Measurements from ENCODE around the gene LARP1B. TPM values are rescaled to one million over a fixed set of nuclear protein-coding genes. Genes with fewer than 3 reads are reported as not detected.

LARP1B gene
- total and polyA plus RNA-seq, 7 experiments from 2014 or later, result 3.9 to 18.2 (median 10.2) TPM

DNA sequence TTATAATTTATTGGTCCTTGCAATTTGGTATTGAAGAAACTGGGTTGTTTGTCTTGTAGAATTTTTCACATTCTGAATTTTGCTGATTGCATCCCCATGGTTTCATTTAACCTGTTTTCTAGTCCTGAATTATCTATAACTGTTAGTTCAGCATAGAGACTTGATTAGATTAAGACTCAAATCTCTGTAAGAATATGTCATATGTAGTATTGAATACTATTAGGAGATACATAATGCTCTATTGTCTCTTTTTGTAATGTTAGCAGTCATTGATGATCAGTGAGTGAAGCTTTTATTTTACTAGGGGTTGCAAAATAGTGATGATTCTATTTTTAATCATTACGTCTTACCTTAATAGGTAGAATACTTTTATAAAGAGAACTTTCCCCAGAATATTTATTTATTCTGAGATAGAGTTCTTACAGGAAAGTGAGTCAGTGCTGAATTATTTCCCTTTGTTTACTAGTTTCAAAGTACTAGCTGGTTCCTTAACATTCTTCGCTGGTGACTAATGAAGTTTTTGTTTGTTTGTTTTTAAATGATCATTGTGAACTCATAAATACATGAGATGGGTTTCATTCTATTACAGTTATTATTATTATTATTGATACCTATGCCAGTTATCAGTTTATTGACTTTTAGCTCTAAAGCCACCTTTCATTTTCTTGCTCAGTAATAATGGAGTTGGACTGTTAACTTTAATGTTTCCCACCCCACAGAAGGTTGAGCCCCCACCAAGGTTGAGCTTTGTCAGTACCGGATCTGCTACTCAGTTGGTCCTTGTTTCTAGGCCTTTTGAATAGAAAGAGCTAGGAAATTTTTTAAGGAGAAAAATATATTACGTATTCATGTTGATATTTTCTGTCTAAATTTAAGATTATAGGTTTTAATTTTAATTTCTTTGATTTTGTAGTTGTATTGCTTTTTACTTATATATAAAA, 102.3 kb downstream of the LARP1B start:
- Histone ChIP-seq H3K27me3 (ENCODE audit: control insufficient read depth in 2 of 2, insufficient read depth in 2 of 2, low read length in 2 of 2) (no peaks in the 10 kb centered on the region), H3K4me1 (ENCODE audit: control insufficient read depth in 2 of 2, insufficient read depth in 2 of 2, low read length in 2 of 2) (no peaks in the 10 kb centered on the region), H3K4me3 (ENCODE audit: low read length) (no peak overlapping the region), H3K27ac (ENCODE audit: low read depth, low read length) (no peak overlapping the region), H3K36me3 (ENCODE audit: control insufficient read depth in 2 of 3, insufficient read depth in 3 of 3, low read length in 3 of 3) (no peaks in the 10 kb centered on the region), H3K9me3 (ENCODE audit: control insufficient read depth in 2 of 3, low read length in 3 of 3) (no peaks in the 10 kb centered on the region)
- Mint-ChIP-seq H3K27ac (no peak overlapping the region), H3K36me3 (no peaks in the 10 kb centered on the region), H3K9me3 (no peaks in the 10 kb centered on the region), H3K4me3 (no peak overlapping the region), H3K27me3 (no peaks in the 10 kb centered on the region), H3K4me1 (no peaks in the 10 kb centered on the region)
- intact Hi-C loops (cut with micrococcal nuclease), result loop anchor here in 1 of 2 donors (5.0 kb wide), 1 partner anchor 556 kb away; no protein-coding TSS in a partner anchor
- DNase-seq (no peak), ATAC-seq (no peak)
- ChIA-PET POLR2A (interaction anchor here (0.7 kb wide), 1 partner anchor 146 kb away, joined by 3 read pairs; no protein-coding TSS in a partner anchor), CTCF (no interaction called here)

DNA sequence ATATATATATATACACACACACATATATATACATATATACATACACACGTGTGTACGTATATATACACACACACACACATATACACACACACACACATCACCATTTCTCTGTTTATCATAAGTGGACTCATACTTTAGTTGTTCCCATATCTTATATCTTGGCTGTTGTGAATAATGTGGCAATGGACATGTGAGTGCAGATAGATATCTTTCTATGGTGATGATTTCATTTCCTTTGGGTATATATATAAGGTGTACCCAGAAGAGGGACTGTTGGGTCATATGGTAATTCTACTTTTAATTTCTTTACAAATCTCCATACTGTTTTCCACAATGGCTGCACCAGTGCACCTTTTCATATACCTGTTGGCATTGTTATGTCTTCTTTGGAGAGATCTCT, 105.9 kb downstream of the LARP1B start:
- no peaks in the 10 kb centered on the region for H3K4me1 Mint-ChIP-seq
- H3K36me3 ChIP-seq (ENCODE audit: control insufficient read depth in 2 of 3, insufficient read depth in 3 of 3, low read length in 3 of 3), result no peaks in the 10 kb centered on the region
- no peaks in the 10 kb centered on the region for H3K36me3 Mint-ChIP-seq
- H3K4me3 Mint-ChIP-seq, result no peak overlapping the region
- ChIA-PET POLR2A (no interaction called here), CTCF (no interaction called here)
- H3K27ac ChIP-seq (ENCODE audit: low read depth, low read length), result no peak overlapping the region
- H3K27me3 ChIP-seq (ENCODE audit: control insufficient read depth in 2 of 2, insufficient read depth in 2 of 2, low read length in 2 of 2), result no peaks in the 10 kb centered on the region
- H3K27ac Mint-ChIP-seq, result no peak overlapping the region
- no peaks in the 10 kb centered on the region for H3K4me1 ChIP-seq (ENCODE audit: control insufficient read depth in 2 of 2, insufficient read depth in 2 of 2, low read length in 2 of 2)
- DNase-seq, result no peak
- ATAC-seq, result no peak
- H3K9me3 ChIP-seq (ENCODE audit: control insufficient read depth in 2 of 3, low read length in 3 of 3), result no peaks in the 10 kb centered on the region
- H3K9me3 Mint-ChIP-seq, result no peaks in the 10 kb centered on the region
- H3K27me3 Mint-ChIP-seq, result no peaks in the 10 kb centered on the region
- intact Hi-C loops (cut with micrococcal nuclease), result no loop called here
- H3K4me3 ChIP-seq (ENCODE audit: low read length), result no peak overlapping the region

DNA sequence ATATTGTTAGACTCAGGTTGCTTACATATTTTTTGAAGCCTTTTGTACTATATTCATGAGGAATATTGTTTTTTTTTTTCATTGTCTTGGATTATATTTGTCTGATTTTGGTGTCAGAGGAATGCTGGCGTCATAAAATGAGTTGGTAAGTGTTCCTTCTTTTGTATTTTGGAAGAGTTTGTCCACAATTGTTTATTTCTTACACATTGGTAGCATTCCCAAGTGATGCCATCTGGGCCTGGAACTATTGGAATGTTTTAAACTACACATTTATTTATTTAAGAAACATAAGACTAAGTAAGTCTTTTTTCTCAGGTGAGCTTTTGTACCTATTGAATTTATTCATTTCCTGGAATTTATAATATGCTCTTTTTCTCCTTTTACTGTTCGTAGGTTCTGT, 107.6 kb downstream of the LARP1B start:
- H3K4me3 Mint-ChIP-seq, result no peak overlapping the region
- DNase-seq, result no peak
- ChIA-PET POLR2A (no interaction called here), CTCF (interaction anchor here (0.7 kb wide), 1 partner anchor 11 kb away, joined by 3 read pairs; no protein-coding TSS in a partner anchor)
- H3K4me1 Mint-ChIP-seq, result no peaks in the 10 kb centered on the region
- Histone ChIP-seq H3K4me3 (ENCODE audit: low read length) (no peak overlapping the region), H3K4me1 (ENCODE audit: control insufficient read depth in 2 of 2, insufficient read depth in 2 of 2, low read length in 2 of 2) (no peaks in the 10 kb centered on the region), H3K27me3 (ENCODE audit: control insufficient read depth in 2 of 2, insufficient read depth in 2 of 2, low read length in 2 of 2) (no peaks in the 10 kb centered on the region), H3K36me3 (ENCODE audit: control insufficient read depth in 2 of 3, insufficient read depth in 3 of 3, low read length in 3 of 3) (no peaks in the 10 kb centered on the region), H3K9me3 (ENCODE audit: control insufficient read depth in 2 of 3, low read length in 3 of 3) (no peaks in the 10 kb centered on the region), H3K27ac (ENCODE audit: low read depth, low read length) (no peak overlapping the region)
- intact Hi-C loops (cut with micrococcal nuclease), result no loop called here
- no peaks in the 10 kb centered on the region for H3K9me3 Mint-ChIP-seq
- no peaks in the 10 kb centered on the region for H3K27me3 Mint-ChIP-seq
- ATAC-seq, result no peak
- H3K27ac Mint-ChIP-seq, result no peak overlapping the region
- H3K36me3 Mint-ChIP-seq, result no peaks in the 10 kb centered on the region

DNA sequence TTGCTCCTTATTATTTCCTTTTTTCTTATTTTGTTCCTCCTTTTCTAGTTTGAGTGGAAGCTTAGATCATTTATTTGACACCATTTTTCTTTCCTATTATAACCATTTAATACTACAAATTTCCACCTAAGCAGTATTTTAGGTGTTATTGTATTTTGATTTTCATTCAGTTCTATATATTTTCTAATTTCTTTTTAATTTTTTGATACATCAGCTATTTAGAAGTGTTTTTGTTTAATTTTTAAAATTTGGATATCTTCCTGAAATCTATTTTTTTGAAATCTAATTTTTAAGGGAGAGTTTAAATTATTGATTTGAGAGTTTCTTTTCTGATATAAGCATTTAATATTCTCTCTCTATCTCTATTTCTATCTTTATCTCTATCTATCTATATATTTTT, 108.1 kb downstream of the LARP1B start:
- ATAC-seq (no peak), DNase-seq (no peak)
- Histone ChIP-seq H3K36me3 (ENCODE audit: control insufficient read depth in 2 of 3, insufficient read depth in 3 of 3, low read length in 3 of 3) (no peaks in the 10 kb centered on the region), H3K4me1 (ENCODE audit: control insufficient read depth in 2 of 2, insufficient read depth in 2 of 2, low read length in 2 of 2) (no peaks in the 10 kb centered on the region), H3K27ac (ENCODE audit: low read depth, low read length) (no peak overlapping the region), H3K27me3 (ENCODE audit: control insufficient read depth in 2 of 2, insufficient read depth in 2 of 2, low read length in 2 of 2) (no peaks in the 10 kb centered on the region), H3K9me3 (ENCODE audit: control insufficient read depth in 2 of 3, low read length in 3 of 3) (no peaks in the 10 kb centered on the region), H3K4me3 (ENCODE audit: low read length) (no peak overlapping the region)
- H3K9me3 Mint-ChIP-seq, result no peaks in the 10 kb centered on the region
- H3K27ac Mint-ChIP-seq, result no peak overlapping the region
- CTCF ChIA-PET, result no interaction called here
- POLR2A ChIA-PET, result no interaction called here
- no peaks in the 10 kb centered on the region for H3K27me3 Mint-ChIP-seq
- no peaks in the 10 kb centered on the region for H3K4me1 Mint-ChIP-seq
- intact Hi-C loops (cut with micrococcal nuclease), result no loop called here
- H3K4me3 Mint-ChIP-seq, result no peak overlapping the region
- H3K36me3 Mint-ChIP-seq, result no peaks in the 10 kb centered on the region

DNA sequence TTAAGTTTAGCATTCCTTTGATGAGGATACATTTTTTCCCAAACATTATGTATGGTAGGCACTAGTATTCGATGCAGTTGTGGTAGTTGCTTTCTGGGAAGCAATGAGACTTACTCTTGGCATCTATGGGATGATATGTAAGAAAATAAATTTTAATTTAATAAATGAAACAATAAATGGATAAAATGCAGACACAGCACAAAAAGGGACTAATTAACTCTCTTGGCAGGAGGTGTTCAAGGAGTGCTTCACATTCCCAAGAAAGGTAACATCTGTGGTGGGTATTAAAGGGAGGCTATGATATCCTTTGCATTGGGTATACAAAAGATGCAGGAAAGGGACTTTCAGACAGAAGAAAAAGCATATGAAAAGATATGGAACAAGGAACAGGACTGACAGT, 115.5 kb downstream of the LARP1B start:
- POLR2A ChIA-PET, result no interaction called here
- no peaks in the 10 kb centered on the region for H3K4me1 ChIP-seq (ENCODE audit: control insufficient read depth in 2 of 2, insufficient read depth in 2 of 2, low read length in 2 of 2)
- Mint-ChIP-seq H3K4me3 (no peak overlapping the region), H3K27ac (no peak overlapping the region), H3K36me3 (peaks cover 0 to 4% (median 0%) of the 10 kb centered on the region in 5 donors), H3K9me3 (no peaks in the 10 kb centered on the region), H3K4me1 (peaks cover 0 to 6% (median 0%) of the 10 kb centered on the region in 7 donors), H3K27me3 (no peaks in the 10 kb centered on the region)
- DNase-seq (no peak), ATAC-seq (no peak)
- H3K9me3 ChIP-seq (ENCODE audit: control insufficient read depth in 2 of 3, low read length in 3 of 3), result no peaks in the 10 kb centered on the region
- H3K4me3 ChIP-seq (ENCODE audit: low read length), result no peak overlapping the region
- H3K27me3 ChIP-seq (ENCODE audit: control insufficient read depth in 2 of 2, insufficient read depth in 2 of 2, low read length in 2 of 2), result no peaks in the 10 kb centered on the region
- intact Hi-C loops (cut with micrococcal nuclease), result no loop called here
- no peaks in the 10 kb centered on the region for H3K36me3 ChIP-seq (ENCODE audit: control insufficient read depth in 2 of 3, insufficient read depth in 3 of 3, low read length in 3 of 3)
- H3K27ac ChIP-seq (ENCODE audit: low read depth, low read length), result no peak overlapping the region
- CTCF ChIA-PET, result no interaction called here

DNA sequence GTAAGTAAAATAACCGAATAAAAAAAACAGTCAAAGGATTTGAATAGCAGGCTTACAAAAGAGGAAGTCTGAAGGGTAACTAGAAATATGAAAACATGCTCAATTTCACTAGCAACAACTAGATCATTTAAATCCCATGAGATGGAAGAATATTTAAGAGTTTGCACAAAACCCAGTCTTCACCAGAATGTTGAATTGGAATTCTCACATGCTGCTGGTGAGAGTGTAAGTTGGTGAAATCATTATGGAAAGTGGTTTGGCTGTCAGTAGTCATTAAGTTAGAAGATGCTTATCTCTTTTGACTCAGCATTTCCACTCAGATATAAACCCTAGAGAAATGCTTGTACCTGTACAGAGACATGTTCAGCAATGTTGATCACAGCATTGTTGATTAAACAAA, 116.4 kb downstream of the LARP1B start:
- no peak for DNase-seq
- H3K27me3 ChIP-seq (ENCODE audit: control insufficient read depth in 2 of 2, insufficient read depth in 2 of 2, low read length in 2 of 2), result no peaks in the 10 kb centered on the region
- H3K4me3 Mint-ChIP-seq, result no peak overlapping the region
- no peak overlapping the region for H3K27ac Mint-ChIP-seq
- intact Hi-C loops (cut with micrococcal nuclease), result no loop called here
- no peak overlapping the region for H3K4me3 ChIP-seq (ENCODE audit: low read length)
- H3K9me3 ChIP-seq (ENCODE audit: control insufficient read depth in 2 of 3, low read length in 3 of 3), result no peaks in the 10 kb centered on the region
- H3K9me3 Mint-ChIP-seq, result no peaks in the 10 kb centered on the region
- ChIA-PET CTCF (no interaction called here), POLR2A (no interaction called here)
- peaks cover 0 to 6% (median 0%) of the 10 kb centered on the region in 7 donors for H3K4me1 Mint-ChIP-seq
- H3K36me3 ChIP-seq (ENCODE audit: control insufficient read depth in 2 of 3, insufficient read depth in 3 of 3, low read length in 3 of 3), result no peaks in the 10 kb centered on the region
- H3K27ac ChIP-seq (ENCODE audit: low read depth, low read length), result no peak overlapping the region
- H3K36me3 Mint-ChIP-seq, result peaks cover 0 to 4% (median 0%) of the 10 kb centered on the region in 5 donors
- no peaks in the 10 kb centered on the region for H3K4me1 ChIP-seq (ENCODE audit: control insufficient read depth in 2 of 2, insufficient read depth in 2 of 2, low read length in 2 of 2)
- ATAC-seq, result no peak
- no peaks in the 10 kb centered on the region for H3K27me3 Mint-ChIP-seq

DNA sequence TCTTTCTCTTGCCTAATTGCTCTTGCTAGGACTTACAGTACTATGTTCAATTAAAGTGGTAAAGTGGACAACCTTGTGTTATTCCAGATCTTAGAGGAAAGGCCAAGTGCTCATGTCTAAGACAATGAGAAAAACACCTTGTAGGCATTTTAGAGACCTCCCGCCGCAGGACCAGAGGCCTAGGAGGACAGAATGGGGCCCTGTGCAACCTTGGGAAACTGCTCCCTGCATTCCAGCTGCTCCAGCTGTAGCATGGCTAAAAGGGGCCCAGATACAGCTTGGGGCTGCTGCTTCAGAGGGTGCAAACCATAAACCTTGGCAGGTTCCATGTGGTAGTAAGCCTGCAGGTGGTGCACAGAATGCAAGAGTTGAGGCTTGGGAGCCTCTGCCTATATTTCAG, 125.5 kb downstream of the LARP1B start:
- Mint-ChIP-seq H3K27ac (no peak overlapping the region), H3K36me3 (peaks cover 0 to 17% (median 4%) of the 10 kb centered on the region in 5 donors), H3K27me3 (no peaks in the 10 kb centered on the region), H3K4me1 (peaks cover 2 to 11% (median 6%) of the 10 kb centered on the region in 7 donors), H3K4me3 (no peak overlapping the region), H3K9me3 (no peaks in the 10 kb centered on the region)
- H3K27ac ChIP-seq (ENCODE audit: low read depth, low read length), result no peak overlapping the region
- H3K9me3 ChIP-seq (ENCODE audit: control insufficient read depth in 2 of 3, low read length in 3 of 3), result no peaks in the 10 kb centered on the region
- intact Hi-C loops (cut with micrococcal nuclease), result no loop called here
- POLR2A ChIA-PET, result no interaction called here
- H3K36me3 ChIP-seq (ENCODE audit: control insufficient read depth in 2 of 3, insufficient read depth in 3 of 3, low read length in 3 of 3), result no peaks in the 10 kb centered on the region
- H3K27me3 ChIP-seq (ENCODE audit: control insufficient read depth in 2 of 2, insufficient read depth in 2 of 2, low read length in 2 of 2), result no peaks in the 10 kb centered on the region
- H3K4me1 ChIP-seq (ENCODE audit: control insufficient read depth in 2 of 2, insufficient read depth in 2 of 2, low read length in 2 of 2), result no peaks in the 10 kb centered on the region
- ATAC-seq (no peak), DNase-seq (no peak)
- CTCF ChIA-PET, result interaction anchor here (0.7 kb wide), 1 partner anchor 9 kb away, joined by 3 read pairs; no protein-coding TSS in a partner anchor
- H3K4me3 ChIP-seq (ENCODE audit: low read length), result no peak overlapping the region

Measured in naive thymus-derived CD4-positive, alpha-beta T cell (primary cell).